NCI-H2171 (cell line): ENCODE data around the gene GALK1.
"Not testable (repeated sequence)": the region's sequence is repeated elsewhere in the genome, so short reads cannot be mapped to it uniquely, and the experiment has no call there.

Experiments
- DNase-seq: peaks from one replicate; lab custom pipeline; 2025; lab: John Stamatoyannopoulos, UW

The GALK1 gene

DNA sequence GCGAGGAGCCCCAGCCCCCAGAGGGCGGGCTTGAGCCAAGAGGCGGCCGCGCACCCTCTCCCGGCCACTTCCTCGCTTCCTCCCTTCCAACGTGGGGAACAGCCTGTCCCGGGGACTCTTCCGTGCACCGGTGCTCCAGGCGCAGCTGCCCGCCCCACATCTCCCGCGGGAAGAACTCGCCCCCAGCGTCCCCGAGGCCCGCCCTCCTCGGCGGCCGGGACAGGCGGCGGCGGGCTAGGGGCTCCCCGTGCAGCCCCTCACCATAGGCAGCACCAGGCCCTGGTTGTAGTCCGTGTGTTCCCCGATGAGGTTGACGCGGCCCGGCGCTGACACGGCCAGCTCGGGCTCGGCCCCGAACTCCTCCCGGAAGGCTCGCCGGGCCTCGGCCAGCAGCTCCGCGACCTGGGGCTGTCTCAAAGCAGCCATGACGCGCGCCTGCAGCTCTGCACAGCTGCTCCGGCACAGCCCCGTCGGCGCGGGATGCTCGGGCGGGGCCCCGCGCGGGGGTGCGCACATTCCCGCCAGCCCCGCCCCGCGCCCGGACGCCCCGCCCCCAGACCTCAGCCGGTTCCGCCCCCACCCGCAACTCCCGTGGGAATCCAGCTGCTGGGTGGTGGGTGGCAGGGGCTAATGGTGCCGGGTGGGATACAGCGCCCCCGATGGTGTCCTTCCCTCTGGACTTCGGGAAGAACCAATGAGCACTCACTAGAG is at the start of gene GALK1:
Gene GALK1, minus strand, starts transcription at position 482 of the 711 bp plus-strand sequence. Its CDS starts 56 bp downstream, at position 426.
- DNase-seq: peak; percentile 49

DNA sequence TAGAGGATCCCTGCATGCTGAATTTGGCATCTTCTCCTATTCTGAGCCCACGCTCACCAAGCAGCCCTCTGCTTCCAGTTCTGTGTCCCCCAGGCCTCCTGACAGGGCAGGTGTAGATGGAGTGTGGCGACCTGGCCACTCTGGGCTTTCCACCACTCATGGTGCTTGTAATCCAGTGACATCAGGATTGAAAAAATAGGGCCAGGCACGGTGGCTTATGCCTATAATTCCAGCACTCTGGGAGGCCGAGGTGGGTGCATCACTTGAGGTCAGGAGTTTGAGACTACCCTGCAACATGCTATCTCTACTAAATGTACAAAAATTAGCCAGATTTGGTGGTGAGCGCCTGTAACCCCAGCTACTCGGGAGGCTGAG is 49.0 kb upstream of the GALK1 start:
- no peak for DNase-seq

DNA sequence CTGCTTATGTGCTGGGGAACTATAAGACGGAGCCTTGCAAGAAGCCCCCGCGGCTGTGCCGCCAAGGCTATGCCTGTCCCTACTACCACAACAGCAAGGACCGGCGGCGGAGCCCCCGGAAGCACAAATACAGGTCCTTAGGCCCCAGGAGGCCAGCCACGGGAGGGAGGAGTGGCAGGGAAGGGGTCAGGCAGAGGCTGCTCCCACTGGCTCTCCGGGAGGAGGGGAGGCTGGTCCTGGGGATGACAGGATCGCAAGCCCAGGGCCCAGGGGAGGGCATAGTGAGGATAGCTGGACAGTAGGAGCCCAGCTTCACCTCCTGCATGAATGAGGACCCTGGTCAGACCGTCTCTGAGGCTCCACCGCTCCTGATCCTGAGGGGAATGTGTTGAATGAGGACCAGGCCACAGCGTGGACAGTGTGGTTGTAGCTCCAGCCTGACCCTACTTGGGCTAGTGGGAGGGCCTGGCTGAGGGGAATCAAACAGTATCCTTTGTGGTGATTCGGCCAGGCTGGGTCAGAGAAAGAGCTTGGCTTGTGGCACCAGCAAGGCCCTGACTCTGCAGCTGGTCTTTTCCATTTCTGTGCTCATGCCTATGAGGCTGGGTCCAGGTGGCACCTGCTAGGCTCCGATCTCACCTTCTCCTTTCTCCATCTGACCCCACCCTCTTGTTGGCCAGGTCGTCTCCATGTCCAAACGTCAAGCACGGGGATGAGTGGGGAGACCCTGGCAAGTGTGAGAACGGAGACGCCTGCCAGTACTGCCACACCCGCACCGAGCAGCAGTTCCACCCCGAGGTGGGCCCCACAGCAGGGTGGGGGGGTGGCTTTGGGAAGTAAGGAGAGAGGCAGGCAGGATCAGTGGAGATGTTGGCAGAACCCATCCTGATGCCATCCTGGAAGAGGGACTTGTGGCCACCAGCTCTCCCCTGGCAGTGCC is 48.4 kb upstream of the GALK1 start:
- no peak for DNase-seq

GRCh38 chr17:75812096-75813013 is 47.4 kb upstream of the GALK1 start:
- no peak for DNase-seq

- DNase-seq: no peak
These were observed 46.2 kb upstream of the GALK1 start for GRCh38 chr17:75811174-75811573.

GRCh38 chr17:75810756-75811155 is 45.8 kb upstream of the GALK1 start:
- not testable (repeated sequence) for DNase-seq

- DNase-seq: no peak
These were observed 45.2 kb upstream of the GALK1 start for GRCh38 chr17:75810216-75810615.

- no peak for DNase-seq
These were observed 44.7 kb upstream of the GALK1 start for GRCh38 chr17:75809631-75810111.

GRCh38 chr17:75808905-75809621 is 44.1 kb upstream of the GALK1 start:
- DNase-seq: no peak

GRCh38 chr17:75808549-75808904 is 43.5 kb upstream of the GALK1 start:
- DNase-seq: no peak

DNA sequence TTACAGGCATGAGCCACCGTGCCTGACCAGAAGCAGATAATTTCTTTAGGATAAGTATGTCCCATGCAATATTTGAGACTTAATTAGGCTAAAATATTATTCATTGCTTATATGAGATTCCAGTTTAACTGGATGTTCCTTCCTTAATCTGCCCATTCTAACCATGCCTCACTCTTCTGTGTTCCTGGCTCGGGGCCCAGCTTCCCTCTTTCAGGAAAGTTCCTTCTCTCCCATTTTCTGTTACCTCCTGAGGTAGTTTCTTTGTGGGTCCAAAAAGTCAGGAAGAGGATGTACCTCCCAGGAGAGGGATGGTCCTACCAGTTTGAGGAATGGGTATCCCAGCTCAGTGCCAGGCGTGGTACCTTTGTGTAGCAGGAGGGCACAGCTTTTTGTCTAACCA is 42.9 kb upstream of the GALK1 start:
- DNase-seq: no peak

GRCh38 chr17:75806822-75807500 is 42.0 kb upstream of the GALK1 start:
- DNase-seq: no peak

DNA sequence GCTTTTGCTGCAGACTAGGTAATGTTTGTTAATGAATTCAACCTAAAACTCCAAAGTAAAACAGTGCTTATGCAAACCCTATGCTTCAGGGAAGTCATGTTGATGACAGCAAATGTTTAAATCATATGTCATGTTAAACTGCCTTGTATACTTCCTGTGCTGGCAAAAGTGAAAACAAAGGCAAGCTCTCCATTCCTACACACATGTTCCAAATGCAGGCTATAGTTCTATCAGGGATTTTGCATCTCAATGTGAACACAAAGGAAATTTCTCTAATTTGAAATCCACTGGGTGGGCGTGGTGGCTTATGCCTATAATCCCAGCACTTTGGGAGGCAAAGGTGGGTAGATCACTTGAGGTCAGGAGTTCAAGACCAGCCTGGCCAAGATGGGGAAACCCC is 38.9 kb upstream of the GALK1 start:
- no peak for DNase-seq

DNA sequence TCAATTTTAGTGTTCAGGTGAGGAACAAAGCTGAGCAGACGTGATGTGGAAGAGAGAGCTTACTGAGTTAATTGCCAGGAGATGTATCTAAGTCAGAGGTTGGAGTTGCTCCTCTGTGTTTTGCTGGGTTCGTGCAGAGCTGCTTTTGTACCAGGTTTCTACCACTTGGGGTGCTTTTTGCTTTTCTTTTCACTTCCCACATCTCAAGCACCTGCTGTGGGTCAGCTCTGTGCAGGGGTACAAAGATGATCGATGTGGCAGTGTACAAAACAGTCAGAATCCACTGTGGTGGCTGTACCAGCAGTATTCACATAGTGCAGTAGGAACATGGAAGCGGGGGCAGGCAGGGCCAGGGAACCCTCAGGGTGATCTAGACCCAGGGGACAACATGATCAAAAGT is 34.4 kb upstream of the GALK1 start:
- DNase-seq: no peak

GRCh38 chr17:75795820-75796607 is 31.0 kb upstream of the GALK1 start:
- DNase-seq: no peak

GRCh38 chr17:75793460-75793859 is 28.5 kb upstream of the GALK1 start:
- no peak for DNase-seq

DNA sequence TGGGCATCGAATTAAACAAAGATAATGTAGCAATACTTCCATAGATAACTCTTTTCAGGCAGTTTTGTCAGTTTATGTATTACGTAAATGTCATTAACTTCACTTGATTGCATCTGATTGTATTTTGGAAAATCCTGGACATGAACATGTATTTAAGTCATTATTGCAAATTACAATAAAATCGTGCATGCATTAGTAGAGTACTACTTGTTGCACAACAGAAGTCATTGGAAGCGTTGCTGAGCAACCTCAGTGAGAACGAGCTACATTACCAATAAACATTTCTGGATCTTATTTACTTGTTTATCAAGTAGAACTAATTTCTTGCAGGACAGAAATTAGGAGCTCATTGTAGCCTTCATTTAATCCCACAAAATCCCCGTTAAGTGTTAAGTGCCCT is 26.3 kb upstream of the GALK1 start:
- no peak for DNase-seq

DNA sequence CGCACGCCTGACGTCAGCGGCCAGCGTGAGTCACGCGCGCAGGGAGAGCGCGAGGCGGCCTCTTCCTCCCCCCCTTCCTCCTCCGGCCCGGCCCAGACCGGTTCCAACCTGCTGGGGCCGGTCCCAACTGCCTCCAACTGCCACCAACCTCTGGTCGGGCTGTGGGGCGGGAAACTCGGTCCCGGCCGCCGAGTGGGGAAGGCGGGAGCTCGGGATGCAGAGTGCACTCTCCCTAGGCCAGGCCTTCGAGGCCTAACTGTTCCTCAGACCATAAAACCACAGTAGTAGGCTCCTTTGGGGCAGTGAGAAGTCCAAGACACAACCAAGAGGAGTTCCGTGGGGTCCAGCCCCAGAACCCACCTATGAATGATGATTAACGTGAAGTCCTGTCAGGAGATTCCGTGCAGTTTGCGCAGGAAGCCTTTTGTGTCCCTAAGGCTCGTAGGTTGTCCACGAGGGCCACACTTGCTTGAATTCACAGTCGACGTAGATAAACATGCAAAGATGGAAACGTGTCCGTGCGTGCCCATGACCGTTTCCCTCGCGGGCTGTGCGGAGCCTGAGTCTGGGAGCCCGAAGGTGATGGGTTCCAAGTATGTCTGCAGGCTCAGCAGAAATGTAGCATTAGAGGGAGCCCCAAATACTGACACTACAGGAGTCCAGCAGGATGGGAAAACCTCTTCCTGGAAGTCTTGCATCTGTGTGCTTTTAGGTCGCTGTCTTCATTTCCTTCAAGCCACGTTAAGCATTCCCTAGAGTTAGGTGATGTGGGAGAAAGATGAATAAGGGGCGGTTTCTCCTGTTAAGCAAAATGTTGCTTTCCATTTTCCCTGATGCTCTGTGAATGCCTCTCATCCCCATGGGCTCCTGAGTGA is 20.3 kb upstream of the GALK1 start:
- DNase-seq: peak; percentile 88

DNA sequence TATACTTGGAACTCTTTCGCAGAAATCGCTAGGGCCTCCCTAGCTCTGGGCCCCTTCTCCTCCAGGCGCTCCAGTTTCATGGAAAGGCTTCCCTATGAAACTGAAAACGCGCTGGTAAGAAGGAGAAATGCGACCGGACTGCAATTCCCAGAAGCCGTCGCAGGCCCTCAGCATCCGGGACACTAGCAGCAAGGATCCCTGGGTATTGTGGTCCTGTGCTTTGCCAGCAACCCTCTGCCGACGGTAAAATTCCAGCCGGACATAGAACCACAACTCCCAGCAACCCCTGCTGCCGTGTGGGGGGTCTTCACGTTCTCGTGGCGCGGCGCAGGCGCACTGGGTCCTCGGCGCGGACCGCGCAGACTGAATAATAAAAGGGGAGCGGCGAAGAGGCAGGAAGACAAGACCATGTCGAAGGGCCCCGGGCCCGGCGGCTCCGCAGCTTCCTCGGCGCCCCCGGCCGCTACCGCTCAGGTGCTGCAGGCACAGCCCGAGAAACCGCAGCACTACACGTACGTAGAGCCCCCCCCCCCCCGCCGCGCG is 19.6 kb upstream of the GALK1 start, which contains the start of gene UNK:
Gene UNK, plus strand, starts transcription at position 334 of the 543 bp plus-strand sequence. Its CDS starts 75 bp downstream, at position 409.
- peak; percentile 97 for DNase-seq
